ENCODE data around the gene TMEM181. TPM values are rescaled to one million over a fixed set of nuclear protein-coding genes. Genes with fewer than 3 reads are reported as not detected.

The TMEM181 gene
- polyA plus RNA-seq, 2 of the 4 experiments (the other 2 are of a cell fraction): 11.6 to 21.1 TPM

GRCh38 chr6:158626360-158627167 is 66.7 kb downstream of the TMEM181 start:
- Histone ChIP-seq H3K4me3 (no peak overlapping the region), H3K4me2 (no peak overlapping the region), H3K4me1 (peaks cover 9% of the 10 kb centered on the region), H3K9me3 (no peaks in the 10 kb centered on the region), H3K27ac (no peak overlapping the region)
- ATAC-seq (no peak), FAIRE-seq (no peak), DNase-seq (ENCODE audit: low read depth in 1 of 2, low spot score in 1 of 2) (no peak)
- POLR2A ChIA-PET: no interaction called here
- CTCF ChIA-PET: interaction anchor here (0.7 to 1.4 kb wide), 2 partner anchors 21 to 518 kb away, joined by 3 read pairs; no protein-coding TSS in a partner anchor
- TF ChIP-seq ZSCAN20 (CRISPR knock-in tag; IDR thresholded peaks at IDR 0.05) (no peak), RFX5 (IDR thresholded peaks at IDR 0.05) (no peak), EP300 (IDR thresholded peaks at IDR 0.05) (no peak), CBX2 (IDR thresholded peaks at IDR 0.05; ENCODE audit: borderline replicate concordance, low read depth) (no peak), RNF2 (IDR thresholded peaks at IDR 0.05; ENCODE audit: borderline replicate concordance, low read depth) (no peak), EHF (CRISPR knock-in tag; IDR thresholded peaks at IDR 0.05) (no peak), BHLHE40 (IDR thresholded peaks at IDR 0.05; ENCODE audit: low read depth, low read length) (no peak), CTCF (IDR thresholded peaks at IDR 0.05) (no peak), NFE2L2 (conservative IDR thresholded peaks at IDR 0.05; ENCODE audit: low read length) (no peak), MAX (IDR thresholded peaks at IDR 0.05) (no peak)
- WGBS (ENCODE audit: missing lambda C conversion rate): 84% methylated on average over 6 of the region's 6 CpGs

- WGBS (ENCODE audit: missing lambda C conversion rate): 90% methylated on average over 19 of the region's 20 CpGs
- CTCF ChIA-PET: interaction anchor here (0.7 to 1.4 kb wide), 3 partner anchors 22 to 517 kb away, joined by 3 read pairs; no protein-coding TSS in a partner anchor
- Histone ChIP-seq H3K4me1 (peaks cover 17% of the 10 kb centered on the region), H3K9me3 (no peaks in the 10 kb centered on the region), H3K27ac (no peak overlapping the region), H3K4me2 (no peak overlapping the region), H3K4me3 (no peak overlapping the region)
- POLR2A ChIA-PET: no interaction called here
- FAIRE-seq (no peak), ATAC-seq (no peak), DNase-seq (ENCODE audit: low read depth in 1 of 2, low spot score in 1 of 2) (no peak)
- TF ChIP-seq EHF (CRISPR knock-in tag; IDR thresholded peaks at IDR 0.05) (no peak), ZC3H11A (IDR thresholded peaks at IDR 0.05) (no peak), ZNF302 (CRISPR knock-in tag; IDR thresholded peaks at IDR 0.05) (no peak), RNF2 (IDR thresholded peaks at IDR 0.05; ENCODE audit: borderline replicate concordance, low read depth) (no peak)
Observed at GRCh38 chr6:158627168-158627939, 67.5 kb downstream of the TMEM181 start.

GRCh38 chr6:158627940-158628211 is 68.0 kb downstream of the TMEM181 start:
- Histone ChIP-seq H3K4me3 (no peak overlapping the region), H3K4me2 (no peak overlapping the region), H3K27ac (no peak overlapping the region), H3K9me3 (no peaks in the 10 kb centered on the region), H3K4me1 (peaks cover 22% of the 10 kb centered on the region)
- ChIA-PET POLR2A (no interaction called here), CTCF (interaction anchor here (1.3 kb wide), 1 partner anchor 32 kb away, joined by 3 read pairs; no protein-coding TSS in a partner anchor)
- TF ChIP-seq GATA3 (IDR thresholded peaks at IDR 0.05; ENCODE audit: borderline replicate concordance): no peak
- TF ChIP-seq RNF2 (IDR thresholded peaks at IDR 0.05; ENCODE audit: borderline replicate concordance, low read depth): no peak
- TF ChIP-seq HOXB13 (CRISPR knock-in tag; IDR thresholded peaks at IDR 0.05; ENCODE audit: low read depth): no peak
- no peak for TF ChIP-seq EP300 (IDR thresholded peaks at IDR 0.05)
- no peak for TF ChIP-seq EHF (CRISPR knock-in tag; IDR thresholded peaks at IDR 0.05)
- TF ChIP-seq RARB (CRISPR knock-in tag; IDR thresholded peaks at IDR 0.05): no peak
- TF ChIP-seq NFE2L2 (conservative IDR thresholded peaks at IDR 0.05; ENCODE audit: low read length): no peak
- TF ChIP-seq POLR2AphosphoS2 (conservative IDR thresholded peaks at IDR 0.05; ENCODE audit: low read length): no peak
- no peak for TF ChIP-seq EHMT2 (IDR thresholded peaks at IDR 0.05; ENCODE audit: low read depth)
- TF ChIP-seq KDM5A (IDR thresholded peaks at IDR 0.05): no peak
- no peak for TF ChIP-seq CHD4 (IDR thresholded peaks at IDR 0.05; ENCODE audit: borderline replicate concordance)
- TF ChIP-seq MAX (IDR thresholded peaks at IDR 0.05): no peak
- no peak for TF ChIP-seq RCOR1 (IDR thresholded peaks at IDR 0.05; ENCODE audit: low read depth, low read length)
- FAIRE-seq: no peak
- no peak for DNase-seq (ENCODE audit: low read depth in 1 of 2, low spot score in 1 of 2)
- 89% methylated on average over 9 of the region's 9 CpGs for WGBS (ENCODE audit: missing lambda C conversion rate)
- no peak for ATAC-seq
